HG03045 (cell line): Measurements from ENCODE around the gene TBCK.

Experiments used
- ATAC-seq: cut with Tn5 transposase; IDR thresholded peaks from one replicate; pipeline ENCODE4 v1.9.1; 2021; ENCODE audit warnings: mild to moderate bottlenecking, moderate library complexity; ENCODE audit not compliant: unreplicated experiment

The TBCK gene

DNA sequence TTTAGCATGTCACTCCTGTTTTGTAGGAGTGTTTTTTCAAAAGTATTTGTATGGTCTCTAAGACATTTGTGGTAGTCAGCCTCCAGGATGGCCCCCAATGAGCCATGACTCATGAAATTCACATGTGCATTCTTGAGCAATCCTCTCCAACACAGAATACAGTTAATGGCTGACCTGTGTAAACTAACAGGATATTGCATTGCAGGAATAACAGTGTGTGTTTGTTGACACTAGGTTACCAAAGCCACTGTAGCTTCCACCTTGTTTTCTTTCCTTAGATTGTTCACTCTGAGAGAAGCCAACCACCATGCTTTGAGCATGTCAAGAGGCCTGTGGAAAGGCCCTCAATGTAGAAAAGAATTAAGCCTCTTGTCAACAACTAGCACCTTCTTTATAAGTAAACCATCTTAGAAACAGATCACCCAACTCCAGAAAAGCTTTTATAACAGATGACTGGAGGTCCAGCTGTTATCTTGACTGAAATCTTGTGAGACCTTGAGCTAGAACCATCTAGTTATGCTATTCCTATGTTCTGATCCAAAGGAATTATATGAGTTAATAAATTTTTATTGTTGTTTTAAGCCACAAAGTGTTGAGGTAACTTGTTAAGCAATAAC is 28.5 kb downstream of the TBCK start:
- ATAC-seq = no peak

DNA sequence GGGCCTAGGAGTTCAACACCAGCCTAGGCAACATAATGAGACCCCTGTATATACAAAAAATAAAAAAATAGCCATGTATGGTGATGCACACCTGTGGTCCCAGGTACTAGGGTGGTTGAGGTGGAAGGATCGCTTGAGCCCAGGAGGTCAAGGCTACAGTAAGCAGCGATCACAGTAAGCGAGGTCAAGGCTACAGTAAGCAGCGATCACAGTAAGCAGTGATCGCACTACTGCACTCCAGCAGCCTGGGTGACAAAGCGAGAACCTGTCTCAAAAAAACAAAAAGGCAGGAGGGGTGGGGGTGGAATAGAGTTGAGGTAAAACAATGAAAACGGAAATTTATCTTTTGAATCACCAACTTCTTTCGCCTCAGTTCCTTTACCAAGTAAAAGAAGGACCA is 29.4 kb downstream of the TBCK start:
- ATAC-seq = no peak

DNA sequence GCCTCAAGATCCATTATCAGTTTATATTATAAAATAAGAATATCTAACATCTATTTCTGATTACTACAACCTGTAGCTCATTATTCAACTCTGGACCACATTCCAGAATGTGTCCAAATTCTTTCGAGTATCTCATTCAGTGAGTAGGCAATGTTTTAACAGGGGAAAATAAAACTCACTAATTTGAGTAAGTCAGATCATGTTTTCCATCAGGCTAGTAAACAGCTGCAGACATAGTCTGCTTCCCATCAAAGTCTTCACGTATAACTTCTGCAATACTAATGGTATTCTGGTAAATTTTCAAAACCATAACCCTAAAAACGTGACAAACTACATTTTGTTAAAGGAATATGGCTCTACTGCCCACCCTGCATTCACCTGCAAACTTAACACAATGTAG is 31.8 kb downstream of the TBCK start:
- no peak for ATAC-seq

GRCh38 chr4:106277140-106277675 is 38.8 kb downstream of the TBCK start:
- no peak for ATAC-seq

- no peak for ATAC-seq
Measured at GRCh38 chr4:106273831-106274230, 42.2 kb downstream of the TBCK start.

DNA sequence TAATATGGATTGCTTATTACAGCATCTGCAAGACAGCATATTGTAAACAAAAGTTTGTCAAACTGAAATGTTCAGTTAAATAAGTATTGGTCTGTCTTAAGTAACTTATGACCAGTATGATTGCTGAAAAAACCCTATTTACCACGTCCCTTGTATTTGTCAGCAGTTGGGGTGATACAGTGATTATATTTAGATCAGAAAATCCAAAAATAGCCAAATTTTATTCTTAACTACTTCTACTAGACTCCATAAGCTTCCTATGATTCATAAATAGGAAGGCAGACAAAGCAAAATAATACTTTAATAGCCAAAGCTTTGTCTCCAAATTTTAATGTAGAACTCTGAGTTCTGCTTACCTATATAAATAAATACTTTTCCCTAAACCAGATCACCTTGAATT is 45.3 kb downstream of the TBCK start:
- no peak for ATAC-seq

DNA sequence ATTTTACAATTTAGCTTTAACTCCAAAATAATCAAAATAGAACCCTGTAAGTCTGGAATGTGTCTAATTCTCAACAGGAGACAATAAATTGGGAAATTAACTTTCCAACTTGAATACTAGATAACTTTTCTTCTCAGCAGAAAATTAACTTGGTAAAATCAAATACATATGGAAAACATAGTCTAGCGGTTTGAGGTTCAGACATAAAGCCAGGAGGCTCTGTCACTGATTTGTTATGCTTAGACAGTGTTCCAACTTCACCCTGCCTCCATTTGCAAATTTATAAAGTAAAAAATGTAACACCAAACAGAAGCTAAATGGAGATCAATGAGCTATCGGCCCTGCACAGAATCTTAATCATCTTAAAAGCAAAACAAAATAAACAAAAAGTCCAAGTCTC is 46.3 kb downstream of the TBCK start:
- ATAC-seq = no peak

DNA sequence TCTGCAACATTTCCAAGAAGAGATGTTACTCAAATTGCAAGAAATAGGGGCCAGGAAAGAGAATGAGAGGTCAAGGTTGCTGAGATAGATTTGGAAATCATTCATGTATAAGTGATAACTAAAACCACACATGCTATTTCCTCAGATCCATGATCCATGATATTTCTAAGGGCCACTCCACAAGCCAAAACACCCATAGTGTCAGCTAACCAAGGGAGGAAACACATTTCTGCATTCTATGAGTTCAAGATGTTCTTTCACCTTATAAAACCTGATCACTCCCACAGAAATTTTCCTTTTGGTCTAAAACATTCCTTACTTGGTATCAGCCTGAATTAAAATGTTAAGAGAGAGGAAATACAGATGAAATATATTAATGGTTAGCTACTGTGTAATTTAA is 47.2 kb downstream of the TBCK start:
- no peak for ATAC-seq

- ATAC-seq = no peak
Measured at GRCh38 chr4:106266201-106266600, 49.8 kb downstream of the TBCK start.

- no peak for ATAC-seq
Measured at GRCh38 chr4:106264331-106264728, 51.7 kb downstream of the TBCK start.

GRCh38 chr4:106263594-106264330 is 52.2 kb downstream of the TBCK start:
- ATAC-seq = no peak

GRCh38 chr4:106261980-106262379 is 54.0 kb downstream of the TBCK start:
- no peak for ATAC-seq

- no peak for ATAC-seq
Measured at GRCh38 chr4:106258145-106259045, 57.6 kb downstream of the TBCK start.

GRCh38 chr4:106256190-106256589 is 59.8 kb downstream of the TBCK start:
- ATAC-seq = no peak

- ATAC-seq = no peak
Measured at GRCh38 chr4:106255195-106255594, 60.8 kb downstream of the TBCK start.

- no peak for ATAC-seq
Measured at GRCh38 chr4:106253364-106254129, 62.5 kb downstream of the TBCK start.

- no peak for ATAC-seq
Measured at GRCh38 chr4:106247600-106247999, 68.4 kb downstream of the TBCK start.

DNA sequence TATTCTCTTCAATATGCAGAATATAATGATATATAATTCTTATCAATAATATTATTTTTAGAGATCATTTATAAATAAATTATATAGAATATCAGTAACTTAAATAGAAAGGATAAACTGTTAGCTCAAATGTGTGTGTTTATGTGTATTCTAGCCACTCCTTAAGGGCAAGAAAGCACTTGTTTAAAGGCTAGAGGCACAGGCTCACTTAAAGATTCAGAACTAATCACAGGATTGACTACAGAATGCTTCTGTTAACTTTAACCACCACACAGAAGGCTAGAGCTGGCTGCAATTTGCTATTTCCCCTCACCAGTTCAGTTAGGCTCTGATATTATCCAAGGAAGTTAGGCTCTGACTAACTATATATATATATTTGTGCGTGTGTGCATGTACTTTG is 69.6 kb downstream of the TBCK start:
- no peak for ATAC-seq

DNA sequence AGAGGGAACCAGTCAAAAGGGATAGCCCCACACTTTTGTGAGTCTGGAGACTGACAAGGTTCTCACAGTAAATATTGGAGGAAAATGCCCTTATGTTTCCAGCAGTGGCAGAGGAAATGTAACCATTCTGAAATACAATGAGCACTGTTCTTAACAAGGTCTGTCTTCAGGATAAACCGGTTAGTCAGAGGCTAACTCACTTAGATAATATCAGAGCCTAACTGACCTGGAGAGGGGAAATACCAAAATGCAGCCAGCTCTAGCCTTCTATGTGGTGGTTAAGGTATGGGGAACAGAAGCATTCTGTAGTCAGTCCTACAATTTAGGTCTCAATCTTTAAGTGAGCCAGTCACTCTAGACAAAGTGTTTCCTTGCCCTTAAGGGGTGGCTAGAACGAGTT is 70.8 kb downstream of the TBCK start:
- ATAC-seq = no peak

DNA sequence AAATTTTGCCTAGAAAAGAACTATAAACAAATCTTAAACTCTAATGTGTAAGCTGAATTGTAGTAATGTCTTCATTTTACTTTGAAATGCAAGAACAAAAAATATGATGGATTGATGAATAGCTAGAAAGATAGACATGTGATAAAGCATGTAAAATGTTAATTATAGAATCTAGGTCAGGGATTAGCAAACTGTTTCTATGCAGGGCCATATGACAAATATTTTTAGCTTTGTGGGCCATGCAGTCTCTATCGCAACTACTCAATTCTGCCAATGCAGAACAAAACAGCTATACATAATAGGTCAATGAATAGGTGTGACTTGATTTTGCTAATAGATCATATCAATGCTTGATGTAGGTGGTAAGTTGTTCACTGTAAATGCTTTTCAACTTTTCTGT is 75.3 kb downstream of the TBCK start:
- ATAC-seq = no peak
